ENCODE results near the gene RFC5.
"Not testable (repeated sequence)": the region's sequence is repeated elsewhere in the genome, so short reads cannot be mapped to it uniquely, and the experiment has no call there.

The RFC5 gene

GRCh38 chr12:117975006-117975405, 41.5 kb upstream of the RFC5 start:
- Histone ChIP-seq H3K4me1 (0 out of 20 replicates have a peak, but pooled peaks cover 0 to 4% (median 0%) of the 10 kb centered on the region in 10 experiments), H3K27ac (no peak overlapping the region), H3K27me3 (peaks cover 7 to 16% (median 10%) of the 10 kb centered on the region in 11 experiments), H4K20me1 (no peaks in the 10 kb centered on the region), H3K9me3 (replicated peaks in 1 of 11) (peaks cover 19 to 27% (median 25%) of the 10 kb centered on the region in 11 experiments), H3K4me2 (no peak overlapping the region), H3K36me3 (no peaks in the 10 kb centered on the region), H3K9ac (no peak overlapping the region), H3K4me3 (no peak overlapping the region)
- TF ChIP-seq Cebpa-rat (IDR thresholded peaks at IDR 0.05): no peak

GRCh38 chr12:117977373-117977772, 39.1 kb upstream of the RFC5 start:
- H3K4me3 ChIP-seq: no peak overlapping the region
- no peaks in the 10 kb centered on the region for H3K27me3 ChIP-seq
- no peak overlapping the region for H3K27ac ChIP-seq
- no peaks in the 10 kb centered on the region for H3K36me3 ChIP-seq
- no peak for TF ChIP-seq Cebpa-rat (IDR thresholded peaks at IDR 0.05)
- H3K9me3 ChIP-seq (replicated peaks in 1 of 11): peaks cover 0 to 3% (median under 1%) of the 10 kb centered on the region in 11 experiments; a peak in 6 of 22 replicates
- no peak overlapping the region for H3K9ac ChIP-seq
- no peak overlapping the region for H3K4me2 ChIP-seq
- 0 out of 20 replicates have a peak, but pooled peaks cover 0 to 4% (median 0%) of the 10 kb centered on the region in 10 experiments for H3K4me1 ChIP-seq
- H4K20me1 ChIP-seq: no peaks in the 10 kb centered on the region

- TF ChIP-seq Cebpa-rat (IDR thresholded peaks at IDR 0.05): peak in 3 of 11 experiments; percentile 10 to 63 (median 15); a peak in 2 of 22 replicates
- H3K4me2 ChIP-seq: no peak overlapping the region
- H3K27ac ChIP-seq: no peak overlapping the region
- no peak overlapping the region for H3K4me3 ChIP-seq
- no peaks in the 10 kb centered on the region for H3K9me3 ChIP-seq (replicated peaks in 1 of 11)
- H3K9ac ChIP-seq: no peak overlapping the region
- H3K4me1 ChIP-seq: peaks cover 14 to 22% (median 16%) of the 10 kb centered on the region in 10 experiments; a peak in 19 of 20 replicates
- H3K27me3 ChIP-seq: no peaks in the 10 kb centered on the region
- no peaks in the 10 kb centered on the region for H4K20me1 ChIP-seq
- H3K36me3 ChIP-seq: no peaks in the 10 kb centered on the region
These were observed 35.9 kb upstream of the RFC5 start for GRCh38 chr12:117980616-117981015.

GRCh38 chr12:117981267-117981666, 35.2 kb upstream of the RFC5 start:
- H3K4me3 ChIP-seq: no peak overlapping the region

GRCh38 chr12:117985182-117985581, 31.3 kb upstream of the RFC5 start:
- H3K27ac ChIP-seq: no peak overlapping the region
- peak overlapping the region in 9 of 11 experiments; percentile 2 to 76 (median 52); a peak in 13 of 22 replicates for H3K4me2 ChIP-seq
- no peak for TF ChIP-seq Cebpa-rat (IDR thresholded peaks at IDR 0.05)

More at GRCh38 chr12:117981267-117981666, 35.2 kb upstream of the RFC5 start:
- H3K9ac ChIP-seq: no peak overlapping the region
- H4K20me1 ChIP-seq: no peaks in the 10 kb centered on the region
- peaks cover 20 to 28% (median 21%) of the 10 kb centered on the region in 10 experiments for H3K4me1 ChIP-seq
- H3K36me3 ChIP-seq: no peaks in the 10 kb centered on the region
- H3K27ac ChIP-seq: no peak overlapping the region
- no peak overlapping the region for H3K4me2 ChIP-seq
- no peak for TF ChIP-seq Cebpa-rat (IDR thresholded peaks at IDR 0.05)
- H3K9me3 ChIP-seq (replicated peaks in 1 of 11): no peaks in the 10 kb centered on the region
- no peaks in the 10 kb centered on the region for H3K27me3 ChIP-seq

GRCh38 chr12:117986705-117987469, 29.6 kb upstream of the RFC5 start:
- H3K9ac ChIP-seq: peak overlapping the region in 2 of 11 experiments; percentile 6 to 40; a peak in 2 of 22 replicates
- peak overlapping the region; percentile 21 to 76 (median 52); a peak in 21 of 22 replicates for H3K4me2 ChIP-seq
- H3K4me3 ChIP-seq: no peak overlapping the region
- TF ChIP-seq Cebpa-rat (IDR thresholded peaks at IDR 0.05): no peak
- peaks cover 22 to 37% (median 31%) of the 10 kb centered on the region in 10 experiments for H3K4me1 ChIP-seq
- peak overlapping the region in 3 of 11 experiments; percentile 11 to 73 (median 46); a peak in 4 of 22 replicates for H3K27ac ChIP-seq
- peaks cover 0 to 6% (median 0%) of the 10 kb centered on the region in 11 experiments; a peak in 7 of 22 replicates for H3K9me3 ChIP-seq (replicated peaks in 1 of 11)
- H3K27me3 ChIP-seq: no peaks in the 10 kb centered on the region
- no peaks in the 10 kb centered on the region for H3K36me3 ChIP-seq
- H4K20me1 ChIP-seq: no peaks in the 10 kb centered on the region

More at GRCh38 chr12:117985182-117985581, 31.3 kb upstream of the RFC5 start:
- Histone ChIP-seq H3K9ac (no peak overlapping the region), H3K4me1 (peaks cover 22 to 37% (median 31%) of the 10 kb centered on the region in 10 experiments), H4K20me1 (no peaks in the 10 kb centered on the region), H3K4me3 (no peak overlapping the region), H3K36me3 (no peaks in the 10 kb centered on the region), H3K9me3 (replicated peaks in 1 of 11) (peaks cover 0 to 6% (median 0%) of the 10 kb centered on the region in 11 experiments; a peak in 7 of 22 replicates), H3K27me3 (no peaks in the 10 kb centered on the region)

- H3K27ac ChIP-seq: no peak overlapping the region
- H4K20me1 ChIP-seq: no peaks in the 10 kb centered on the region
- H3K9me3 ChIP-seq (replicated peaks in 1 of 11): peaks cover 0 to 17% (median 8%) of the 10 kb centered on the region in 11 experiments; a peak in 18 of 22 replicates
- H3K9ac ChIP-seq: no peak overlapping the region
- H3K27me3 ChIP-seq: no peaks in the 10 kb centered on the region
- no peaks in the 10 kb centered on the region for H3K36me3 ChIP-seq
- no peak overlapping the region for H3K4me2 ChIP-seq
- H3K4me3 ChIP-seq: no peak overlapping the region
- TF ChIP-seq Cebpa-rat (IDR thresholded peaks at IDR 0.05): no peak
- no peaks in the 10 kb centered on the region for H3K4me1 ChIP-seq
These were observed 21.7 kb upstream of the RFC5 start for GRCh38 chr12:117994551-117995438.

- no peak for TF ChIP-seq Cebpa-rat (IDR thresholded peaks at IDR 0.05)
- H3K4me2 ChIP-seq: no peak overlapping the region
- H4K20me1 ChIP-seq: no peaks in the 10 kb centered on the region
- H3K9me3 ChIP-seq (replicated peaks in 1 of 11): peaks cover 0 to 26% (median 15%) of the 10 kb centered on the region in 11 experiments; a peak in 19 of 22 replicates
- no peaks in the 10 kb centered on the region for H3K36me3 ChIP-seq
- H3K4me1 ChIP-seq: no peaks in the 10 kb centered on the region
- H3K27me3 ChIP-seq: no peaks in the 10 kb centered on the region
- no peak overlapping the region for H3K4me3 ChIP-seq
- no peak overlapping the region for H3K27ac ChIP-seq
- H3K9ac ChIP-seq: no peak overlapping the region
These were observed 17.8 kb upstream of the RFC5 start for GRCh38 chr12:117998719-117999118.

GRCh38 chr12:117999806-118000205, 16.7 kb upstream of the RFC5 start:
- H4K20me1 ChIP-seq, H3K27ac ChIP-seq, H3K27me3 ChIP-seq, H3K9ac ChIP-seq, H3K4me3 ChIP-seq, H3K36me3 ChIP-seq, H3K4me1 ChIP-seq, H3K4me2 ChIP-seq: not testable (repeated sequence)
- H3K9me3 ChIP-seq (replicated peaks in 1 of 11): peaks cover 0 to 22% (median 13%) of the 10 kb centered on the region in 11 experiments; a peak in 18 of 22 replicates

All from BLaER1 treated with 17β-estradiol and CSF1 and Interleukin-3, amounts not matched to agents 10 nM and 100 nM (cell line).